HG03139 (cell line): ENCODE data around the gene OR5B3.
"Not testable (repeated sequence)": the region's sequence is repeated elsewhere in the genome, so short reads cannot be mapped to it uniquely, and the experiment has no call there.

Experiments
- ATAC-seq: cut with Tn5 transposase; IDR thresholded peaks from one replicate; pipeline ENCODE4 v1.9.1; 2021; ENCODE audit not compliant: unreplicated experiment

OR5B3 gene

GRCh38 chr11:58406774-58407173, at the start of gene OR5B3:
OR5B3 (minus strand) TSS chr11:58406874; CDS start chr11:58403409, 3,465 bp downstream.
- no peak for ATAC-seq

- no peak for ATAC-seq
Observed at GRCh38 chr11:58451585-58451984, 44.9 kb upstream of the OR5B3 start.

GRCh38 chr11:58446294-58446693, 39.6 kb upstream of the OR5B3 start:
- no peak for ATAC-seq

- no peak for ATAC-seq
Observed at GRCh38 chr11:58444300-58444699, 37.6 kb upstream of the OR5B3 start.

- ATAC-seq, result no peak
Observed at GRCh38 chr11:58442136-58442535, 35.5 kb upstream of the OR5B3 start, which contains the start of gene OR5B12. OR5B12 (minus strand) TSS chr11:58442236; CDS start chr11:58440151, 2,085 bp downstream.

- no peak for ATAC-seq
Observed at GRCh38 chr11:58438486-58438885, 31.8 kb upstream of the OR5B3 start.

GRCh38 chr11:58434217-58434616, 27.5 kb upstream of the OR5B3 start:
- no peak for ATAC-seq

- no peak for ATAC-seq
Observed at GRCh38 chr11:58433638-58434203, 27.0 kb upstream of the OR5B3 start.

- ATAC-seq, result no peak
Observed at GRCh38 chr11:58429273-58429672, 22.6 kb upstream of the OR5B3 start.

- ATAC-seq, result no peak
Observed at GRCh38 chr11:58428021-58428420, 21.3 kb upstream of the OR5B3 start, which contains the start of gene OR5B2. OR5B2 (minus strand) TSS chr11:58428121; CDS start chr11:58423261, 4,860 bp downstream.

GRCh38 chr11:58399622-58400021, 7.1 kb downstream of the OR5B3 start:
- ATAC-seq, result not testable (repeated sequence)

GRCh38 chr11:58395581-58395980, 11.1 kb downstream of the OR5B3 start:
- no peak for ATAC-seq

GRCh38 chr11:58394195-58394594, 12.5 kb downstream of the OR5B3 start:
- ATAC-seq, result no peak

GRCh38 chr11:58392746-58393145, 13.9 kb downstream of the OR5B3 start:
- ATAC-seq, result no peak

- ATAC-seq, result no peak
Observed at GRCh38 chr11:58391879-58392278, 14.8 kb downstream of the OR5B3 start.

- no peak for ATAC-seq
Observed at GRCh38 chr11:58390551-58391063, 16.1 kb downstream of the OR5B3 start.

GRCh38 chr11:58358969-58359368, 47.7 kb downstream of the OR5B3 start, which contains the start of gene OR5B17:
OR5B17 (minus strand) TSS chr11:58359069; CDS start chr11:58359069, 0 bp downstream.
- no peak for ATAC-seq

GRCh38 chr11:58354727-58355126, 51.9 kb downstream of the OR5B3 start:
- no peak for ATAC-seq
